ENCODE results near the gene TRIM4. TPM values are rescaled to one million over a fixed set of nuclear protein-coding genes. Genes with fewer than 3 reads are reported as not detected.

The TRIM4 gene
- total RNA-seq, 1 donor from 2014 or later, result 32.6 TPM

DNA sequence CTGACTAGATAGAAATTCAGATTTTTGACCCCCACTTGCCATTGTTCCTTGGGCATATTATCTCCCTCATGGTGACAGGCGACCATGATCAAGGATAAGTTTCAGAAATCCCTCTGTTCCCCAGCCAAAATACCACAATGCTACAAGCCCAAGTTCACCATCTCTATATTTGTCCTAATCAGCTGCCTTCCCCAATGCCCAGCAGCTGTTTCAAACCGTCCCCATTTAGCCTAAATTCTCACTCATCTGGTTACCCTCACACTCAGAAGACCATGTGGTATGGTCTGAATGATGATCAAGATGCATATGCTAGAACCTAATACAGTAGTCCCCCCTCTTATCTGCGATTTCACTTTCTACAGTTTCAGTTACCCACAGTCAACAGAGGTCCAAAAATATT lies 11.0 kb upstream of the TRIM4 start:
- no peak for DNase-seq
- Histone ChIP-seq H3K36me3 (no peaks in the 10 kb centered on the region), H3K27me3 (no peaks in the 10 kb centered on the region), H3K9me3 (no peaks in the 10 kb centered on the region), H3K27ac (no peak overlapping the region), H3K4me3 (no peak overlapping the region), H3K4me1 (peaks cover 12% of the 10 kb centered on the region)
- intact Hi-C loops (cut with DNase I), result no loop called here
- ATAC-seq, result no peak
- TF ChIP-seq, protein P1, sequence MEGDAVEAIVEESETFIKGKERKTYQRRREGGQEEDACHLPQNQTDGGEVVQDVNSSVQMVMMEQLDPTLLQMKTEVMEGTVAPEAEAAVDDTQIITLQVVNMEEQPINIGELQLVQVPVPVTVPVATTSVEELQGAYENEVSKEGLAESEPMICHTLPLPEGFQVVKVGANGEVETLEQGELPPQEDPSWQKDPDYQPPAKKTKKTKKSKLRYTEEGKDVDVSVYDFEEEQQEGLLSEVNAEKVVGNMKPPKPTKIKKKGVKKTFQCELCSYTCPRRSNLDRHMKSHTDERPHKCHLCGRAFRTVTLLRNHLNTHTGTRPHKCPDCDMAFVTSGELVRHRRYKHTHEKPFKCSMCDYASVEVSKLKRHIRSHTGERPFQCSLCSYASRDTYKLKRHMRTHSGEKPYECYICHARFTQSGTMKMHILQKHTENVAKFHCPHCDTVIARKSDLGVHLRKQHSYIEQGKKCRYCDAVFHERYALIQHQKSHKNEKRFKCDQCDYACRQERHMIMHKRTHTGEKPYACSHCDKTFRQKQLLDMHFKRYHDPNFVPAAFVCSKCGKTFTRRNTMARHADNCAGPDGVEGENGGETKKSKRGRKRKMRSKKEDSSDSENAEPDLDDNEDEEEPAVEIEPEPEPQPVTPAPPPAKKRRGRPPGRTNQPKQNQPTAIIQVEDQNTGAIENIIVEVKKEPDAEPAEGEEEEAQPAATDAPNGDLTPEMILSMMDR (IDR thresholded peaks at IDR 0.05), result no peak

DNA sequence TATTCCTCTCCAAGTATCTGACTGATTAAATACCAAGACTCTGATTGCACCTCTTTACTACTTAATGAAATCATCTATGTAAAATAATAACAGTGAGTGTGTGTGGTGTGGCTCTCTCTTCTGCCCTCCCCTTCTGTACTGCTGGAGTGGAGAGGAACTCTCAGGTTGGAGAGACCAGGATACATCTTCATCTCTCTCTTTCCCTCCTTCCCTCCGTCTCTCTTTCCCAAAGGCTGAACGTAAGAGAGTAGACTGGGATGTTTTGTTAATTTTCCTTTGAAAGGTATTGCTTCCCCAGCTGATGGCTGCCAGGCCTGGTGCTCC lies 10.4 kb upstream of the TRIM4 start:
- H3K4me3 ChIP-seq, result no peak overlapping the region
- TF ChIP-seq, protein P1 (IDR thresholded peaks at IDR 0.05), result no peak
- H3K36me3 ChIP-seq, result no peaks in the 10 kb centered on the region
- peaks cover 12% of the 10 kb centered on the region for H3K4me1 ChIP-seq
- H3K27me3 ChIP-seq, result no peaks in the 10 kb centered on the region
- H3K27ac ChIP-seq, result no peak overlapping the region
- H3K9me3 ChIP-seq, result no peaks in the 10 kb centered on the region
- DNase-seq (no peak), ATAC-seq (no peak)
- intact Hi-C loops (cut with DNase I), result no loop called here

DNA sequence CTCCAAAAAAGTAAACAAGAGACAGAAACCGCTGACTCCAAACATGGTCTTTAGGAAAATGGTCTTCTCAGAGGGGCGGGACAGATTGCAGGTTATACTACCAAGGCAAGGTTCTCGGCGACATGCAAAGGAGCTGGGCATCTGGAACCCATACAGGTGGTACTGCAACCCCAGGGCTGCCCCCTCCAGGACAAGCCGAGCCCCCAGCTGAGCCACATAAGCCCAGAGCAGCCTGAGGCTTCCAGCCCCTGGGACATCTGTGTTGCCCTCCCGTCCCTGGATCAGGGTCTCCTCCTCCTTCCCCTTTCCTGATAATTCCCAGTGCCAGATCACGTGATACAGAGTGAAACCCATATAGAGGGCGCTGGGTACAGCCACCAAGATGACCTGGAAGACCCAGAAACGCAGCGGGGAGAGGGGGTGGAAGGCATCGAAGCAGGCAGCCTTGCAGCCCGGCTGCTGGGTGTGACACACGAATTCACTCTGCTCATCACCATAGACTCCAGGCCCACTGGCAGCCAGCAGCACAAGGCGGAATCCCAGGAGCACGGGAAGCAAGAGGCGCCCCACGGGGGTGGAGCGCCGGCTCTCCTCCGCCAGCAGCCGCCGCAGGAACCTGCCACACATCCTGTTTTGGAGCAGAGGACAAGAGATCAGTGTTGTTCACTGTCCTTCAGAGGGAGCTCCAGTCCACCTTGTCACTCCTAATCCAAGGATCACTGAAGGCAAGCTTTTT lies 9.8 kb upstream of the TRIM4 start, which contains the start of gene GJC3:
GJC3 (minus strand) TSS at position 627 of the 736 bp plus-strand sequence; CDS start at position 627, 0 bp downstream.
- H3K4me3 ChIP-seq, result peak within 1 kb of the TSS; percentile 35
- intact Hi-C loops (cut with DNase I), result no loop called here

DNA sequence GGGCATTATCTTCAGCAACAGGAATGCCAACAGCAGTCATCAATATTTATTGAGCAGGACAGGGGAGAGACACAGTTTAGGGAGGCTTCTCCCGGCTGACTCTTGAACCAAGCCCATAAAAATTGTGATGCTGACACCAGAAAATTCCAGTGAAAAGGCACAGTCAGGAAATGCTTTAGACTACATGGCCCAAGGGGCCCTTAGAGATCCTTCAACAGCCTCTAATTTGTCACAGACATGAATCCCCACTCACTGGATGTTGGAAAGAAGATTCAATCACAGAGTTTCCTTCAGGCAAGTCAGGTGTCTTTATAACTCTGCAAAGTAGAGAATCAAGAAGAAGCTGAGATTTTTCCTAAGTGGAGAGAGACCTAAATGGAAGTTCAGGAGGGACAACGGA lies 8.9 kb upstream of the TRIM4 start:
- no peak for ATAC-seq
- TF ChIP-seq, protein P1 (IDR thresholded peaks at IDR 0.05), result no peak
- no peaks in the 10 kb centered on the region for H3K27me3 ChIP-seq
- intact Hi-C loops (cut with DNase I), result no loop called here
- H3K27ac ChIP-seq, result no peak overlapping the region
- DNase-seq, result no peak
- no peak overlapping the region for H3K4me3 ChIP-seq
- no peaks in the 10 kb centered on the region for H3K36me3 ChIP-seq
- peaks cover 12% of the 10 kb centered on the region for H3K4me1 ChIP-seq
- H3K9me3 ChIP-seq, result no peaks in the 10 kb centered on the region

More for the DNA sequence above, 9.8 kb upstream of the TRIM4 start, which contains the start of gene GJC3:
- H3K27me3 ChIP-seq, result no peaks in the 10 kb centered on the region
- H3K4me1 ChIP-seq, result peaks cover 12% of the 10 kb centered on the region
- peak within 1 kb of the TSS; percentile 31 for H3K27ac ChIP-seq
- H3K36me3 ChIP-seq, result no peaks in the 10 kb centered on the region
- ATAC-seq (peak; percentile 98), DNase-seq (peak; percentile 82)
- no peaks in the 10 kb centered on the region for H3K9me3 ChIP-seq
- TF ChIP-seq, protein P1 (IDR thresholded peaks at IDR 0.05), result peak; percentile 50

DNA sequence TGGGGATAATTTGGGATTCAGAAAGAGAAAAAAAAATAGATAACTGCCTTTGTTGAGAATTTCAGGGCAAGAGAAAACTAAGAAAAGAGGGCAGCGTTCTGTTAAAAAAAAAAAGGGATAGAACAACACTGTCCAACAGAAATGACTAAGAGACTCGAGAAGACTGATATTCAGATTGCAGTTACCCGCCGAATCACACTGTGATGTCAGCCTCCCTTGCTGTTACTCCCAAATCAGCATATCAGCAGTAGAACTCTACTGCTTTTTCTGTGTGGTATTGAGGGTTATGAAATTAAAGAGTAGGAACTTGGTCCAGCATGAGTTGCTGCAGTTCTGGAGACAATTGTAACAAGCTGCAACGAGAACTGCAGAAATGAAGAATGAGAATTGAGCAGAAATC lies 8.2 kb upstream of the TRIM4 start:
- H3K9me3 ChIP-seq, result no peaks in the 10 kb centered on the region
- H3K4me1 ChIP-seq, result peaks cover 12% of the 10 kb centered on the region
- no peak overlapping the region for H3K4me3 ChIP-seq
- TF ChIP-seq, protein P1 (IDR thresholded peaks at IDR 0.05), result no peak
- no peaks in the 10 kb centered on the region for H3K27me3 ChIP-seq
- H3K36me3 ChIP-seq, result no peaks in the 10 kb centered on the region
- intact Hi-C loops (cut with DNase I), result no loop called here
- H3K27ac ChIP-seq, result no peak overlapping the region
- ATAC-seq (no peak), DNase-seq (no peak)

All from upper lobe of right lung (tissue), 1 donor.